Measurements from ENCODE around the gene SOX5.
"Not testable (repeated sequence)": the region's sequence is repeated elsewhere in the genome, so short reads cannot be mapped to it uniquely, and the experiment has no call there.

The SOX5 gene

GRCh38 chr12:23891115-23891514 lies 58.4 kb downstream of the SOX5 start:
- no peak for DNase-seq (ENCODE audit: insufficient read length, low spot score)
- no peak for TF ChIP-seq TAF1 (IDR thresholded peaks at IDR 0.05; ENCODE audit: low read depth, low read length)
- no peak for TF ChIP-seq SPI1 (IDR thresholded peaks at IDR 0.05; ENCODE audit: low read depth, low read length)
- no peak for TF ChIP-seq POLR2AphosphoS5 (IDR thresholded peaks at IDR 0.05; ENCODE audit: low read depth, low read length)
- TF ChIP-seq POLR2A (IDR thresholded peaks at IDR 0.05; ENCODE audit: low read depth, low read length) = no peak
- no peak for TF ChIP-seq POU2F2 (IDR thresholded peaks at IDR 0.05; ENCODE audit: low read depth, low read length)
- TF ChIP-seq PAX5 (IDR thresholded peaks at IDR 0.05; ENCODE audit: insufficient read depth, low read length, severe bottlenecking) = no peak
- no peak for FAIRE-seq

GRCh38 chr12:23889069-23889440 lies 60.4 kb downstream of the SOX5 start:
- FAIRE-seq (no peak), DNase-seq (ENCODE audit: insufficient read length, low spot score) (no peak)
- TF ChIP-seq POLR2A (IDR thresholded peaks at IDR 0.05; ENCODE audit: low read depth, low read length) (no peak), SPI1 (IDR thresholded peaks at IDR 0.05; ENCODE audit: low read depth, low read length) (no peak), POU2F2 (IDR thresholded peaks at IDR 0.05; ENCODE audit: low read depth, low read length) (no peak), TAF1 (IDR thresholded peaks at IDR 0.05; ENCODE audit: low read depth, low read length) (no peak), POLR2AphosphoS5 (IDR thresholded peaks at IDR 0.05; ENCODE audit: low read depth, low read length) (no peak), PAX5 (IDR thresholded peaks at IDR 0.05; ENCODE audit: insufficient read depth, low read length, severe bottlenecking) (no peak)

- no peak for TF ChIP-seq POU2F2 (IDR thresholded peaks at IDR 0.05; ENCODE audit: low read depth, low read length)
- TF ChIP-seq POLR2AphosphoS5 (IDR thresholded peaks at IDR 0.05; ENCODE audit: low read depth, low read length) = no peak
- TF ChIP-seq PAX5 (IDR thresholded peaks at IDR 0.05; ENCODE audit: insufficient read depth, low read length, severe bottlenecking) = no peak
- TF ChIP-seq SPI1 (IDR thresholded peaks at IDR 0.05; ENCODE audit: low read depth, low read length) = no peak
- no peak for TF ChIP-seq POLR2A (IDR thresholded peaks at IDR 0.05; ENCODE audit: low read depth, low read length)
- TF ChIP-seq TAF1 (IDR thresholded peaks at IDR 0.05; ENCODE audit: low read depth, low read length) = no peak
- no peak for DNase-seq (ENCODE audit: insufficient read length, low spot score)
- no peak for FAIRE-seq
Measured at GRCh38 chr12:23888396-23889068, 60.9 kb downstream of the SOX5 start.

DNA sequence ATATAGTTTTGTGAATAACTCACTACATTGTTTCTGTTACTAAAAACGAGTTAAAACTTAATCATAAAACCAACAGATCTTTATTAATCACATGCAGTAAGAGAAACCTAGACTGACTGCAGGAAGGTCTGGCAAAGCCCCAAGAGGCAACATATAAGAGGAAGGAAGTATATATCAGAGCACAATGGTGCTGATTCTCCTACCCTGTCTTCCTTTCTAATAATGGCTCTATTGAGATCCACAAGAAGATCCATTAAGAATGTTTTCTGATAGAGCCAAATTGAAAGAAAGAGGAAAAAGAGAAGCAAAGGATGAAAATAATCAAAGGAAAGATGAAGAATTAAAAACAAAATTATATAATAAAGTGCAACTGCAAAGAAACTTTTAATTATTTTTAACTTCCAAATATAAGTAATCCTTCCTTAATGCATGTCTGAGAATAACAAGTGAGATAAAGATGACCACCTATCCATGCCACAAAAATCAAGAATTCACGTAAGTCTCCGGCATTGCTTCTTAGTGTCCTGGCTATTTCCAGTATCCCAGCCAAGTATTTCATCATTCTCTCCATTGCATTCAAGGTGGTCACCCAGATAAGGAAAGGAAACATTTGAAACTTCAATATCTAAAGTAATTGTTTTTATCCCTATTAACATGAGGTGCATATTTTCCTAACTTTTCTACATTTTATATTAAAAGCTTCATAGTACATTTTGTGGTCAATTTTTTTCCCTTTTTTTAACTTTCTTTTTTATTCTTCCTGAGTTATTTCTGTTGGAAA lies 62.2 kb downstream of the SOX5 start:
- TF ChIP-seq POU2F2 (IDR thresholded peaks at IDR 0.05; ENCODE audit: low read depth, low read length) (no peak), PAX5 (IDR thresholded peaks at IDR 0.05; ENCODE audit: insufficient read depth, low read length, severe bottlenecking) (no peak), TAF1 (IDR thresholded peaks at IDR 0.05; ENCODE audit: low read depth, low read length) (no peak), POLR2A (IDR thresholded peaks at IDR 0.05; ENCODE audit: low read depth, low read length) (no peak), SPI1 (IDR thresholded peaks at IDR 0.05; ENCODE audit: low read depth, low read length) (no peak), POLR2AphosphoS5 (IDR thresholded peaks at IDR 0.05; ENCODE audit: low read depth, low read length) (no peak)
- FAIRE-seq (no peak), DNase-seq (ENCODE audit: insufficient read length, low spot score) (no peak)

- no peak for DNase-seq (ENCODE audit: insufficient read length, low spot score)
- no peak for FAIRE-seq
- TF ChIP-seq POLR2AphosphoS5 (IDR thresholded peaks at IDR 0.05; ENCODE audit: low read depth, low read length) = no peak
- TF ChIP-seq PAX5 (IDR thresholded peaks at IDR 0.05; ENCODE audit: insufficient read depth, low read length, severe bottlenecking) = no peak
- TF ChIP-seq TAF1 (IDR thresholded peaks at IDR 0.05; ENCODE audit: low read depth, low read length) = no peak
- no peak for TF ChIP-seq POU2F2 (IDR thresholded peaks at IDR 0.05; ENCODE audit: low read depth, low read length)
- TF ChIP-seq POLR2A (IDR thresholded peaks at IDR 0.05; ENCODE audit: low read depth, low read length) = no peak
- no peak for TF ChIP-seq SPI1 (IDR thresholded peaks at IDR 0.05; ENCODE audit: low read depth, low read length)
Measured at GRCh38 chr12:23885394-23885793, 64.1 kb downstream of the SOX5 start.

DNA sequence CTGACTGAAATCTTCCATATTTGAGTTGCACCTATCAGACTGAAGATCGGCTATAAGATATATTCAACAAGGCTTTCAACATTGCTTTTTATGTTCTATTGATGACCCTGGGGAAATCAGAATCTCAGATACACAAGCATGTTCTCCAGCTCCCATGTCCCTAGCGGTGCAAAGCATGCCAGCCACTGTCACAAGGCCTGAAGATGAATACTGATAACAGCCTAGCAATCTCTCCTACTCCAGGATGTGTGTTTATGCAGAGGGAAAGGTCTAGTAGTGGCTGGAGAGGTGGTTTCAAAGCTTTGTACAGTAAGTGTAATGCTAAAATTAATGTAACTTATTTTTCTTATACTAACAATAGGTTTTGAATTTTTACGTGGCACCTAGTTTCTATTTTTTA lies 64.6 kb downstream of the SOX5 start:
- FAIRE-seq (no peak), DNase-seq (ENCODE audit: insufficient read length, low spot score) (no peak)
- no peak for TF ChIP-seq POLR2A (IDR thresholded peaks at IDR 0.05; ENCODE audit: low read depth, low read length)

DNA sequence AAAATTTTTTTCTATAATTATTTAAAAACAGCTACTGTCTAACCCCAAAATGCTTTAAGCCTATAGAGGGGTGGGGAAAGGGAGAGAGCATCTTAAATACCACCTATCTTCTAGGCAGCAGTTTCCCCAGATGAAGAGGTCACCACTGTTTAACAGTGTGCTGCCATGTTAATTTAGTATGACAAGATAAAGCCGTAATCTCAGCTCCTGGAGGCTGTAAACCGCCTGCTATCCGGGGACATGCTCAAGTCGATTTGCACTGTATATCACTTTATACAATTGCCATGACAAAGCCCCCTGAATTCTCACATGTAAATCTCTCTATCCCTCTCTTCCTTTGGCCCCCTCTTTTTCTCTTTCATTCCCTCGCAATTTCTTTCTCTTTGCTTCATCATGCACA lies 68.5 kb downstream of the SOX5 start:
- FAIRE-seq (no peak), DNase-seq (ENCODE audit: insufficient read length, low spot score) (no peak)
- TF ChIP-seq PAX5 (IDR thresholded peaks at IDR 0.05; ENCODE audit: insufficient read depth, low read length, severe bottlenecking) (no peak), POLR2AphosphoS5 (IDR thresholded peaks at IDR 0.05; ENCODE audit: low read depth, low read length) (no peak), TAF1 (IDR thresholded peaks at IDR 0.05; ENCODE audit: low read depth, low read length) (no peak), POLR2A (IDR thresholded peaks at IDR 0.05; ENCODE audit: low read depth, low read length) (no peak), SPI1 (IDR thresholded peaks at IDR 0.05; ENCODE audit: low read depth, low read length) (no peak), POU2F2 (IDR thresholded peaks at IDR 0.05; ENCODE audit: low read depth, low read length) (no peak)

DNA sequence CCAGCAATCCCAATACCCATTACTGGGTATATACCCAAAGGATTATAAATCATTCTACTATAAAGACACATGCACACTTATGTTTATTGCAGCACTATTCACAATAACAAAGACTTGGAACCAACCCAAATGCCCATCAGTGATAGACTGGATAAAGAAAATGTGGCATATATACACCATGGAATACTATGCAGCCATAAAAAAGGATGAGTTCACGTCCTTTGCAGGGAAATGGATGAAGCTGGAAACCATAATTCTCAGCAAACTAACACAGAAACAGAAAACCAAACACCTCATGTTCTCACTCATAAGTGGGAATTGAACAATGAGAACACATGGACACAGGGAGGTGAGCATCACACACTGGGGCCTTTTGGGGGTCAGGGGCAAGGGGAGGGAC lies 72.9 kb downstream of the SOX5 start:
- not testable (repeated sequence) for FAIRE-seq; DNase-seq (ENCODE audit: insufficient read length, low spot score)

DNA sequence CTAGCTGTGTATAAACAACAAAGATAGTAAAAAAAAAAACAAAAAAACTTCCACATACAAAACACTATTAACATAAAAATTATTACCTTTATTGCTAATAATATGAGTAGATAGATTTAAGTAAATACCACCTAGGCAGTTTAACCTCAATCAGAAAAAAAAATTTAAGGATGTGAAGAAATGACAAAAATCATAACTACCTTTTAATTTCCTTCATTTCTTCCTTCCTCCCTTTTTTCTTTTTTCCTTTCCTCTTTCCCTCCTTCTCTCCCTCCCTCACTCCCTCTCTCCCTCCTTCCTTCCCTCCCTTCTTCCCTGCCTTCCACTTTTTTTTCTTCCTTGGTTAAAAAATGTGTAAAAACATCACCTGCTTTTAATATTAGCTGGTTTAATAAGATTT lies 81.7 kb downstream of the SOX5 start:
- TF ChIP-seq PAX5 (IDR thresholded peaks at IDR 0.05; ENCODE audit: insufficient read depth, low read length, severe bottlenecking) = no peak
- no peak for TF ChIP-seq POLR2AphosphoS5 (IDR thresholded peaks at IDR 0.05; ENCODE audit: low read depth, low read length)
- TF ChIP-seq POLR2A (IDR thresholded peaks at IDR 0.05; ENCODE audit: low read depth, low read length) = no peak
- TF ChIP-seq SPI1 (IDR thresholded peaks at IDR 0.05; ENCODE audit: low read depth, low read length) = no peak
- TF ChIP-seq TAF1 (IDR thresholded peaks at IDR 0.05; ENCODE audit: low read depth, low read length) = no peak
- no peak for TF ChIP-seq POU2F2 (IDR thresholded peaks at IDR 0.05; ENCODE audit: low read depth, low read length)
- FAIRE-seq (no peak), DNase-seq (ENCODE audit: insufficient read length, low spot score) (no peak)

DNA sequence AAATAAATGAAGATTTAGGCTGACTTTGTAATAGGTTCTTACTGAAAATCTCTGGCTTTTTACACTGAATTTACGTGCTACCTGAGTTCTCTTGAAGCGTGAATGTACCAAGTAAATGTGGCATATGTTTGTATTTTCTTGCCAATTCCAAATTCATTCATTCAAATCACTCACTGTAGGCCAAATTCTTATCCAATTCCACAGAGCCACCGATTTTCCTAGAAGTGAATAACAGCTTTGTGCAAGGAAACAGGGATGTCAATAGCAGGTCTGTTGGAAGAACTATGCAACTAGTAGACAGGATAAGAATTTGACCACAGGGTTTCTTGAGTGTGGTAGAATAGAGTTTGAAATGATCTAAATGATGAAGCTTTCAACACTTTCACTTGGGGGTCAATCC lies 86.8 kb downstream of the SOX5 start:
- no peak for DNase-seq (ENCODE audit: insufficient read length, low spot score)
- FAIRE-seq = no peak
- TF ChIP-seq POU2F2 (IDR thresholded peaks at IDR 0.05; ENCODE audit: low read depth, low read length) (no peak), POLR2A (IDR thresholded peaks at IDR 0.05; ENCODE audit: low read depth, low read length) (no peak), POLR2AphosphoS5 (IDR thresholded peaks at IDR 0.05; ENCODE audit: low read depth, low read length) (no peak), PAX5 (IDR thresholded peaks at IDR 0.05; ENCODE audit: insufficient read depth, low read length, severe bottlenecking) (no peak), TAF1 (IDR thresholded peaks at IDR 0.05; ENCODE audit: low read depth, low read length) (no peak), SPI1 (IDR thresholded peaks at IDR 0.05; ENCODE audit: low read depth, low read length) (no peak)
